Ishikawa (cell line): ENCODE measurements around the gene DEPDC7.

ENCODE experiments used
- EGR1 ChIP-seq: IDR thresholded peaks from 2 replicates; pipeline ENCODE4 v1.6.1; 2012
- MAX ChIP-seq: IDR thresholded peaks from 2 replicates; pipeline ENCODE4 v1.6.1; 2012
- NFIC ChIP-seq: IDR thresholded peaks from 2 replicates; pipeline ENCODE4 v1.6.1; 2012
- RAD21 ChIP-seq: IDR thresholded peaks from 2 replicates; pipeline ENCODE4 v1.6.1; 2012; ENCODE audit warnings: low read depth
- TAF1 ChIP-seq: IDR thresholded peaks from 2 replicates; pipeline ENCODE4 v1.6.1; 2012; ENCODE audit warnings: low read depth, mild to moderate bottlenecking
- TEAD4 ChIP-seq: IDR thresholded peaks from 2 replicates; pipeline ENCODE4 v1.6.1; 2012
- YY1 ChIP-seq: IDR thresholded peaks from 2 replicates; pipeline ENCODE4 v1.6.1; 2012; ENCODE audit warnings: low read depth
- TF ChIP-seq, protein P1 (sequence below): IDR thresholded peaks from 2 replicates; pipeline ENCODE4 v1.6.1; 2012; ENCODE audit warnings: low read depth, mild to moderate bottlenecking

- TF ChIP-seq TEAD4, result no peak
- no peak for TF ChIP-seq YY1
- no peak for TF ChIP-seq RAD21
- TF ChIP-seq NFIC, result no peak
- TF ChIP-seq EGR1, result no peak
- TF ChIP-seq, protein P1, sequence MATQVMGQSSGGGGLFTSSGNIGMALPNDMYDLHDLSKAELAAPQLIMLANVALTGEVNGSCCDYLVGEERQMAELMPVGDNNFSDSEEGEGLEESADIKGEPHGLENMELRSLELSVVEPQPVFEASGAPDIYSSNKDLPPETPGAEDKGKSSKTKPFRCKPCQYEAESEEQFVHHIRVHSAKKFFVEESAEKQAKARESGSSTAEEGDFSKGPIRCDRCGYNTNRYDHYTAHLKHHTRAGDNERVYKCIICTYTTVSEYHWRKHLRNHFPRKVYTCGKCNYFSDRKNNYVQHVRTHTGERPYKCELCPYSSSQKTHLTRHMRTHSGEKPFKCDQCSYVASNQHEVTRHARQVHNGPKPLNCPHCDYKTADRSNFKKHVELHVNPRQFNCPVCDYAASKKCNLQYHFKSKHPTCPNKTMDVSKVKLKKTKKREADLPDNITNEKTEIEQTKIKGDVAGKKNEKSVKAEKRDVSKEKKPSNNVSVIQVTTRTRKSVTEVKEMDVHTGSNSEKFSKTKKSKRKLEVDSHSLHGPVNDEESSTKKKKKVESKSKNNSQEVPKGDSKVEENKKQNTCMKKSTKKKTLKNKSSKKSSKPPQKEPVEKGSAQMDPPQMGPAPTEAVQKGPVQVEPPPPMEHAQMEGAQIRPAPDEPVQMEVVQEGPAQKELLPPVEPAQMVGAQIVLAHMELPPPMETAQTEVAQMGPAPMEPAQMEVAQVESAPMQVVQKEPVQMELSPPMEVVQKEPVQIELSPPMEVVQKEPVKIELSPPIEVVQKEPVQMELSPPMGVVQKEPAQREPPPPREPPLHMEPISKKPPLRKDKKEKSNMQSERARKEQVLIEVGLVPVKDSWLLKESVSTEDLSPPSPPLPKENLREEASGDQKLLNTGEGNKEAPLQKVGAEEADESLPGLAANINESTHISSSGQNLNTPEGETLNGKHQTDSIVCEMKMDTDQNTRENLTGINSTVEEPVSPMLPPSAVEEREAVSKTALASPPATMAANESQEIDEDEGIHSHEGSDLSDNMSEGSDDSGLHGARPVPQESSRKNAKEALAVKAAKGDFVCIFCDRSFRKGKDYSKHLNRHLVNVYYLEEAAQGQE, result no peak
- TF ChIP-seq MAX, result no peak
- no peak for TF ChIP-seq TAF1
Observed at GRCh38 chr11:33001751-33002542, 13.7 kb upstream of the DEPDC7 start.
